Ovary (tissue), 3 donors: ENCODE results near the gene CTNND2.

Experiments used
- POLR2A ChIP-seq: fragments of 450-650 bp; IDR thresholded peaks from one replicate; pipeline ENCODE4 v1.6.1; 2017; ENCODE audit warnings: antibody characterized with exemption, mild to moderate bottlenecking, moderate library complexity
- TF ChIP-seq, protein P1 (sequence below), 3 donors: fragments of 450-650 bp in 2 of 3; fragments of 200-600 bp in 1 of 3; IDR thresholded peaks; one replicate each; pipeline versions ENCODE4 v1.5.1 to v1.8.0; 2016 to 2022; ENCODE audit warnings: antibody characterized with exemption in 3 of 3, mild to moderate bottlenecking in 1 of 3
- donor health status: DM: no; HTN: no; CAD: no.

DNA sequence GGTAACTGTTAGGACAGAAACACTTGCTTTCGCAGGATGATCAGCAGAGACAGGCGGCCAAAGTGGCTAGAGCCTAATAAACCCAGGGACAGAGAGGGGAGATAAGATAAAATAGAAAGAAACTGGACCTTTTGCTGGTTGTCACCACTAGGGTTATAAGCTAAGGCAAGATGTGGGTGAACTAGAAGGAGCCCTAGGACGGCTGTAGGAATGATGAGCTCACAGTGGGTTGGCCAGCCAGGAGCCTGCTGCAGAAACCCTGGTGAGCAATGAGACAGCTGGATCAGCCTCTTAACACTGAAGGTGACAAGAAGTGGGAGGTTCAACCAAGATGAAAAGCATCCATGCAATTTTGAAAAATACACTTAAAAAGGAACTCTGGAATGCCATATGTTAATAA is 13.5 kb downstream of the CTNND2 start:
- TF ChIP-seq, protein P1, sequence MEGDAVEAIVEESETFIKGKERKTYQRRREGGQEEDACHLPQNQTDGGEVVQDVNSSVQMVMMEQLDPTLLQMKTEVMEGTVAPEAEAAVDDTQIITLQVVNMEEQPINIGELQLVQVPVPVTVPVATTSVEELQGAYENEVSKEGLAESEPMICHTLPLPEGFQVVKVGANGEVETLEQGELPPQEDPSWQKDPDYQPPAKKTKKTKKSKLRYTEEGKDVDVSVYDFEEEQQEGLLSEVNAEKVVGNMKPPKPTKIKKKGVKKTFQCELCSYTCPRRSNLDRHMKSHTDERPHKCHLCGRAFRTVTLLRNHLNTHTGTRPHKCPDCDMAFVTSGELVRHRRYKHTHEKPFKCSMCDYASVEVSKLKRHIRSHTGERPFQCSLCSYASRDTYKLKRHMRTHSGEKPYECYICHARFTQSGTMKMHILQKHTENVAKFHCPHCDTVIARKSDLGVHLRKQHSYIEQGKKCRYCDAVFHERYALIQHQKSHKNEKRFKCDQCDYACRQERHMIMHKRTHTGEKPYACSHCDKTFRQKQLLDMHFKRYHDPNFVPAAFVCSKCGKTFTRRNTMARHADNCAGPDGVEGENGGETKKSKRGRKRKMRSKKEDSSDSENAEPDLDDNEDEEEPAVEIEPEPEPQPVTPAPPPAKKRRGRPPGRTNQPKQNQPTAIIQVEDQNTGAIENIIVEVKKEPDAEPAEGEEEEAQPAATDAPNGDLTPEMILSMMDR (IDR thresholded peaks at IDR 0.05) = no peak
- no peak for TF ChIP-seq POLR2A
